K562 (cell line): ENCODE data around the gene ESD. TPM values are rescaled to one million over a fixed set of nuclear protein-coding genes. Genes with fewer than 3 reads are reported as not detected.

Source experiments
- CBFA2T3 ChIP-seq: fragments of 450-650 bp; IDR thresholded peaks from 2 replicates; pipeline ENCODE4 v1.6.1; 2017
- PCBP1 ChIP-seq: fragments of 200-400 bp; formaldehyde crosslinking; IDR thresholded peaks from 2 replicates; pipeline ENCODE4 v1.6.1; 2018; ENCODE audit warnings: mild to moderate bottlenecking, low read depth, low read length; ENCODE audit not compliant: poor library complexity, severe bottlenecking
- RCOR1 ChIP-seq, 2 experiments: IDR thresholded peaks; 2 replicates each; pipeline ENCODE4 v1.6.1; 2012; ENCODE audit warnings: low read depth in 2 of 2, low read length in 2 of 2, borderline replicate concordance in 1 of 2, improper control_type of control experiment in 1 of 2
- SP2 ChIP-seq: IDR thresholded peaks from 2 replicates; pipeline ENCODE4 v1.6.1; 2011; ENCODE audit warnings: mild to moderate bottlenecking, low read depth, low read length, moderate library complexity; ENCODE audit not compliant: poor library complexity, severe bottlenecking; ENCODE audit errors: extremely low read depth
- SRSF7 ChIP-seq: fragments of 200-400 bp; formaldehyde crosslinking; optimal IDR thresholded peaks from 2 replicates; pipeline ENCODE3; 2017; ENCODE audit warnings: mild to moderate bottlenecking, low read depth, low read length
- ZKSCAN1 ChIP-seq: fragments of 150-350 bp; IDR thresholded peaks from 2 replicates; pipeline ENCODE4 v1.6.1; 2016; ENCODE audit warnings: low read depth, low read length
- ZNF77 ChIP-seq: fragments of 250-450 bp; sonication (Bioruptor Pico); IDR thresholded peaks from 2 replicates; pipeline ENCODE4 v1.5.0; 2020
- polyA plus RNA-seq, 8 experiments: library from polyadenylated mRNA; depleted of rRNA in 4 of 8; stranded (reverse) in 5 of 8; unstranded in 3 of 8; fragments of >200 nt; fragmentation: Nextera tagmentation in 2 of 8; fragmentation: Illumina TruSeq in 1 of 8; extraction: Ambion mirVana in 2 of 8; extraction: Trizol in 1 of 8; gene quantifications; 2 replicates each; pipeline versions ENCODE4 v1.2.1 to v1.2.3, GENCODE V29; 2011 to 2014; ENCODE audit warnings: inconsistent platforms in 1 of 8, missing spikeins in 1 of 8
- total RNA-seq, 7 experiments: library from RNA; depleted of rRNA in 6 of 7; stranded (reverse); fragments of >200 nt in 6 of 7; fragmentation: Illumina TruSeq in 2 of 7; extraction: Trizol in 2 of 7; gene quantifications; 2 replicates each; pipeline versions ENCODE4 v1.2.1 to v1.2.3, GENCODE V29; 2011 to 2021; ENCODE audit warnings: low replicate concordance in 1 of 7
- TF ChIP-seq, protein P1 (sequence below): sonication (generic); formaldehyde crosslinking; IDR thresholded peaks from 2 replicates; pipeline ENCODE4 v1.8.1; 2022; ENCODE audit warnings: missing genetic modification reagents
- TF ChIP-seq, protein P2 (sequence below): fragments of 450-650 bp; IDR thresholded peaks from 2 replicates; pipeline ENCODE4 v1.6.1; 2016; ENCODE audit warnings: missing biosample characterization, missing genetic modification characterization

Gene ESD
- total and polyA plus RNA-seq, 9 of the 15 experiments (the other 6 are each of a cell fraction or from before 2014, with no cell fraction given): 88.9 to 402 (median 232) TPM

GRCh38 chr13:46796515-46797474, at the start of gene ESD (continued):
- TF ChIP-seq RCOR1 (IDR thresholded peaks at IDR 0.05; ENCODE audit: borderline replicate concordance in 1 of 2, low read depth in 2 of 2, low read length in 2 of 2) (no peak), CBFA2T3 (no peak), SP2 (no peak), PCBP1 (no peak), ZKSCAN1 (no peak), SRSF7 (no peak), ZNF77 (CRISPR knock-in tag) (no peak)
- TF ChIP-seq, protein P1, sequence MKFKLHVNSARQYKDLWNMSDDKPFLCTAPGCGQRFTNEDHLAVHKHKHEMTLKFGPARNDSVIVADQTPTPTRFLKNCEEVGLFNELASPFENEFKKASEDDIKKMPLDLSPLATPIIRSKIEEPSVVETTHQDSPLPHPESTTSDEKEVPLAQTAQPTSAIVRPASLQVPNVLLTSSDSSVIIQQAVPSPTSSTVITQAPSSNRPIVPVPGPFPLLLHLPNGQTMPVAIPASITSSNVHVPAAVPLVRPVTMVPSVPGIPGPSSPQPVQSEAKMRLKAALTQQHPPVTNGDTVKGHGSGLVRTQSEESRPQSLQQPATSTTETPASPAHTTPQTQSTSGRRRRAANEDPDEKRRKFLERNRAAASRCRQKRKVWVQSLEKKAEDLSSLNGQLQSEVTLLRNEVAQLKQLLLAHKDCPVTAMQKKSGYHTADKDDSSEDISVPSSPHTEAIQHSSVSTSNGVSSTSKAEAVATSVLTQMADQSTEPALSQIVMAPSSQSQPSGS (CRISPR knock-in tag): no peak
- TF ChIP-seq, protein P2, sequence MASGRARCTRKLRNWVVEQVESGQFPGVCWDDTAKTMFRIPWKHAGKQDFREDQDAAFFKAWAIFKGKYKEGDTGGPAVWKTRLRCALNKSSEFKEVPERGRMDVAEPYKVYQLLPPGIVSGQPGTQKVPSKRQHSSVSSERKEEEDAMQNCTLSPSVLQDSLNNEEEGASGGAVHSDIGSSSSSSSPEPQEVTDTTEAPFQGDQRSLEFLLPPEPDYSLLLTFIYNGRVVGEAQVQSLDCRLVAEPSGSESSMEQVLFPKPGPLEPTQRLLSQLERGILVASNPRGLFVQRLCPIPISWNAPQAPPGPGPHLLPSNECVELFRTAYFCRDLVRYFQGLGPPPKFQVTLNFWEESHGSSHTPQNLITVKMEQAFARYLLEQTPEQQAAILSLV (tag): no peak
